ENCODE measurements around the gene ETV4.
"Not testable (repeated sequence)": the region's sequence is repeated elsewhere in the genome, so short reads cannot be mapped to it uniquely, and the experiment has no call there.

ETV4 gene

GRCh38 chr17:43509440-43509839, 36.7 kb downstream of the ETV4 start:
- not testable (repeated sequence) for DNase-seq

- no peak for DNase-seq
Measured at GRCh38 chr17:43490621-43491020, 55.5 kb downstream of the ETV4 start.

- DNase-seq, result peak; percentile 100
Measured at GRCh38 chr17:43483674-43484551, 62.2 kb downstream of the ETV4 start, which contains the start of gene DHX8. Gene DHX8 (plus strand): TSS chr17:43483975. CDS start chr17:43484038, 63 bp downstream.

GRCh38 chr17:43482103-43483012, 63.8 kb downstream of the ETV4 start:
- DNase-seq, result no peak

GRCh38 chr17:43479948-43480347, 66.2 kb downstream of the ETV4 start:
- peak; percentile 70 for DNase-seq

Measured in NCI-H2171 treated with DMSO at 0.1 percent for 48 hours (cell line).